OCI-LY3 (cell line): ENCODE data around the gene VAV2.

Source experiments
- CTCF ChIP-seq: fragments of 200-600, 300-600 bp; sonication (generic); IDR thresholded peaks from 2 replicates; pipeline ENCODE4 v1.5.1; 2014; ENCODE audit warnings: antibody characterized with exemption, low read length, low read depth
- EZH2phosphoT487 ChIP-seq: fragments of 200-600 bp; shearing (Covaris generic); IDR thresholded peaks from 2 replicates; pipeline ENCODE4 v1.6.1; 2018; ENCODE audit warnings: antibody characterized with exemption, mixed run types, low read depth

DNA sequence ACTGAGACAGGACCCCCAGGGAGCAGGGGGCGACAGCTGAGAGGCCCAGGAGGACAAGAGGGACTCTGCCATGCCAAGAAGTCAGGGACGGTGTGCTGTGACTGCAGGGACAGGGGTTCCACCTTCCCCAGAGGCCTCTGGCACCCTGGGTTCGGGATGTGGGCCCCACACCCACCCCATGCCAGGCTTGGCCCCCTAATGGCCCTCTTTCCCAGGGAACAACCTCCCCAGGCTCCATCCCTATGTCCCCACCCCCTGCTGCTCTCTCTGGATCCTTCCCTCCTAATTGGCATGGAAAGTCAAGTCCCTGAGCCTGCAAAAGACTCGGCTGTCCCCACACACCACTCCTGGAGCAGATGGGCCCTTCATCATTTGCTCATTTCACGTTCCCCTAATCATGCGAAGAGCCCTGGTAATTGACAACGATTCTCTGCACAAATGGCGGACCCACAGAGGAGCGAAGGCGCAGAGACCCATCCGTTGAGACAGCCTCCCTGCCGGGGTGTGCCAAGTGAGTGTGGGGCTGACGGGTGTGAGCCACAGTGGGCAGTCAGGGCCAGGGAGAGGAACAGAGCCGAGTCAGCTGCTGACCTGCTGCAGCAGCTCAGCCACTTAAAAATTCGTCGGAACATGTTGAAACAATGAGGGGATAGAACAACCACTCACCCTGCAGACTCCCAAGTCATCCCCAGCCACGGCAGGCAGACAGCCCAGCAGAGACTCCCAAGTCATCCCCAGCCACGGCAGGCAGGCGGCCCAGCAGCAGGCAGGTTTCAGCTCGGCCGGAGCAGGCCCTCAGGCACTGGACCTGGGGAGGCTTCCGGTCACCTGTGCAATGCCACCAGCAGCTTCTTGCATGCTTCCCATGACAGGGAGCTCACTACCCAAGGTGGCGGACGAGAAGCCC, 109.0 kb downstream of the VAV2 start:
- no peak for TF ChIP-seq CTCF
- TF ChIP-seq EZH2phosphoT487, result no peak
